Adipocyte (in vitro differentiated cells): ENCODE data around the gene HS3ST1.

Experiments
- DNase-seq: peaks from one replicate; pipeline ENCODE4 v3.0.0-alpha.2; 2015; ENCODE audit warnings: low read depth
- H3K27me3 ChIP-seq: replicated peaks from 2 replicates; pipeline ENCODE4 v1.7.0; 2013; ENCODE audit warnings: mild to moderate bottlenecking, low read length, moderate library complexity; ENCODE audit not compliant: control insufficient read depth, insufficient read depth
- H3K36me3 ChIP-seq: 2 replicates; pipeline ENCODE4 v1.7.0; 2013; ENCODE audit warnings: low read length, mild to moderate bottlenecking, moderate library complexity; ENCODE audit not compliant: control insufficient read depth, insufficient read depth, severe bottlenecking
- H3K4me1 ChIP-seq: 2 replicates; pipeline ENCODE4 v1.7.0; 2013; ENCODE audit warnings: mild to moderate bottlenecking, low read length, moderate library complexity; ENCODE audit not compliant: control insufficient read depth, insufficient read depth
- H3K4me3 ChIP-seq: 2 replicates; pipeline ENCODE4 v1.7.0; 2013; ENCODE audit warnings: mild to moderate bottlenecking, low read length, moderate library complexity
- H3K9ac ChIP-seq: 2 replicates; pipeline ENCODE4 v1.7.0; 2013; ENCODE audit warnings: mild to moderate bottlenecking, low read length, moderate library complexity
- H3K9me3 ChIP-seq: 2 replicates; pipeline ENCODE4 v1.7.0; 2013; ENCODE audit warnings: mild to moderate bottlenecking, low read length, moderate library complexity; ENCODE audit not compliant: control insufficient read depth

The HS3ST1 gene

GRCh38 chr4:11420327-11420726, 8.4 kb downstream of the HS3ST1 start:
- Histone ChIP-seq H3K4me1 (no peaks in the 10 kb centered on the region), H3K36me3 (no peaks in the 10 kb centered on the region), H3K27me3 (no peaks in the 10 kb centered on the region), H3K4me3 (no peak overlapping the region), H3K9ac (no peak overlapping the region), H3K9me3 (peaks cover 3% of the 10 kb centered on the region)
- DNase-seq, result no peak

GRCh38 chr4:11418610-11419009, 10.1 kb downstream of the HS3ST1 start:
- Histone ChIP-seq H3K9me3 (peaks cover 3% of the 10 kb centered on the region), H3K4me1 (no peaks in the 10 kb centered on the region), H3K9ac (no peak overlapping the region), H3K27me3 (no peaks in the 10 kb centered on the region), H3K4me3 (no peak overlapping the region), H3K36me3 (no peaks in the 10 kb centered on the region)
- no peak for DNase-seq

GRCh38 chr4:11416767-11417113, 12.0 kb downstream of the HS3ST1 start:
- H3K4me3 ChIP-seq, result no peak overlapping the region
- no peaks in the 10 kb centered on the region for H3K27me3 ChIP-seq
- H3K4me1 ChIP-seq, result no peaks in the 10 kb centered on the region
- no peak for DNase-seq
- H3K9me3 ChIP-seq, result peaks cover 3% of the 10 kb centered on the region
- no peak overlapping the region for H3K9ac ChIP-seq
- no peaks in the 10 kb centered on the region for H3K36me3 ChIP-seq

GRCh38 chr4:11416071-11416766, 12.5 kb downstream of the HS3ST1 start:
- Histone ChIP-seq H3K4me1 (no peaks in the 10 kb centered on the region), H3K9me3 (peaks cover 3% of the 10 kb centered on the region), H3K4me3 (no peak overlapping the region), H3K36me3 (no peaks in the 10 kb centered on the region), H3K27me3 (no peaks in the 10 kb centered on the region), H3K9ac (no peak overlapping the region)
- no peak for DNase-seq

GRCh38 chr4:11415409-11416070, 13.2 kb downstream of the HS3ST1 start:
- DNase-seq, result no peak
- Histone ChIP-seq H3K9ac (no peak overlapping the region), H3K4me3 (no peak overlapping the region), H3K4me1 (no peaks in the 10 kb centered on the region), H3K9me3 (peaks cover 2% of the 10 kb centered on the region), H3K27me3 (no peaks in the 10 kb centered on the region), H3K36me3 (no peaks in the 10 kb centered on the region)

- Histone ChIP-seq H3K9me3 (no peaks in the 10 kb centered on the region), H3K4me3 (no peak overlapping the region), H3K27me3 (no peaks in the 10 kb centered on the region), H3K36me3 (no peaks in the 10 kb centered on the region), H3K9ac (no peak overlapping the region), H3K4me1 (no peaks in the 10 kb centered on the region)
- no peak for DNase-seq
Observed at GRCh38 chr4:11412211-11412610, 16.5 kb downstream of the HS3ST1 start.

- Histone ChIP-seq H3K9ac (no peak overlapping the region), H3K27me3 (no peaks in the 10 kb centered on the region), H3K9me3 (no peaks in the 10 kb centered on the region), H3K4me3 (no peak overlapping the region), H3K36me3 (no peaks in the 10 kb centered on the region), H3K4me1 (no peaks in the 10 kb centered on the region)
- DNase-seq, result no peak
Observed at GRCh38 chr4:11409632-11410031, 19.1 kb downstream of the HS3ST1 start.

GRCh38 chr4:11408233-11408967, 20.3 kb downstream of the HS3ST1 start:
- Histone ChIP-seq H3K4me3 (no peak overlapping the region), H3K36me3 (no peaks in the 10 kb centered on the region), H3K4me1 (no peaks in the 10 kb centered on the region), H3K9me3 (no peaks in the 10 kb centered on the region), H3K9ac (no peak overlapping the region), H3K27me3 (no peaks in the 10 kb centered on the region)
- DNase-seq, result no peak

GRCh38 chr4:11407551-11407950, 21.1 kb downstream of the HS3ST1 start:
- H3K4me3 ChIP-seq, result no peak overlapping the region
- no peak overlapping the region for H3K9ac ChIP-seq
- no peaks in the 10 kb centered on the region for H3K9me3 ChIP-seq
- no peaks in the 10 kb centered on the region for H3K36me3 ChIP-seq
- H3K4me1 ChIP-seq, result no peaks in the 10 kb centered on the region
- H3K27me3 ChIP-seq, result no peaks in the 10 kb centered on the region
- DNase-seq, result no peak

- Histone ChIP-seq H3K9ac (no peak overlapping the region), H3K4me1 (no peaks in the 10 kb centered on the region), H3K4me3 (no peak overlapping the region), H3K36me3 (no peaks in the 10 kb centered on the region), H3K27me3 (no peaks in the 10 kb centered on the region), H3K9me3 (no peaks in the 10 kb centered on the region)
- DNase-seq, result no peak
Observed at GRCh38 chr4:11404431-11404830, 24.3 kb downstream of the HS3ST1 start.

GRCh38 chr4:11402192-11402591, 26.5 kb downstream of the HS3ST1 start:
- no peaks in the 10 kb centered on the region for H3K36me3 ChIP-seq
- no peak overlapping the region for H3K9ac ChIP-seq
- H3K9me3 ChIP-seq, result no peaks in the 10 kb centered on the region
- no peaks in the 10 kb centered on the region for H3K4me1 ChIP-seq
- no peak for DNase-seq
- H3K4me3 ChIP-seq, result no peak overlapping the region
- H3K27me3 ChIP-seq, result no peaks in the 10 kb centered on the region
